ENCODE data around the gene IBTK. TPM values are rescaled to one million over a fixed set of nuclear protein-coding genes. Genes with fewer than 3 reads are reported as not detected.

Gene IBTK
- total RNA-seq, 1 experiment from 2014 or later, result 24.1 TPM

DNA sequence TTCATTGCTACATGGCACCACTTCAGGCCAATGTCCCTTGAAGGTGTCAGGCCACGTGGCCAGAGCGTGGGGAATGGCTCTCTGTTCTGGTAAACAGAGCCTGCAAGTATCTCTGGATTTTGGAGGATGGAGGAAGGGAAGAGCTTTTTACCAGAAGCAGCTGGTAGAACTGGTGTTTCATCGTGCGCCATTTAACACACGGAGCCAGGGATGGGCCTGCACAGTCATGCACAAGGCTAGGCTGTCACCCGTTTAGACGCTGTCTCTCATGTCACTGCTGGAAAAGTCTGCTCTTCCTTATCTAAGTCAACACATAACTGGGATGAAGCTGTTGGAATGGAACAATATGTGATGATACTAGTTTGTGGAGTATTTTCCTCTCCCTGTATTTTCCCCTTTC lies 123.9 kb downstream of the IBTK start (continued):
- no peak for TF ChIP-seq KAT7 (CRISPR knock-in tag; IDR thresholded peaks at IDR 0.05; ENCODE audit: borderline replicate concordance)
- no peak for TF ChIP-seq ZBTB21 (CRISPR knock-in tag; IDR thresholded peaks at IDR 0.05; ENCODE audit: borderline replicate concordance)
- TF ChIP-seq NR3C1 (CRISPR knock-in tag; conservative IDR thresholded peaks at IDR 0.05; ENCODE audit: low read depth), result no peak
- no peak for TF ChIP-seq IRF2 (CRISPR knock-in tag; IDR thresholded peaks at IDR 0.05; ENCODE audit: borderline replicate concordance, low read depth)

Other genes starting within 250 kb of the IBTK start
- gene TPBG, start 116.1 kb upstream of the IBTK start, total RNA-seq (2021), result 29.6 to 35.3 TPM (median 30.4 TPM) in 3 replicates

Data from WTC11 (cell line).